Measurements from ENCODE around the gene ASPSCR1. TPM values are rescaled to one million over a fixed set of nuclear protein-coding genes. Genes with fewer than 3 reads are reported as not detected.

The ASPSCR1 gene
- total RNA-seq, 4 donors from 2014 or later = 17.9 to 25.6 (median 21.6) TPM

- WGBS = 31% methylated on average over 11 of the region's 22 CpGs
- no peak overlapping the region for H3K27ac ChIP-seq
- H3K36me3 ChIP-seq = peaks cover 23% of the 10 kb centered on the region
- no peak for TF ChIP-seq EP300 (IDR thresholded peaks at IDR 0.05)
- no peak for TF ChIP-seq POLR2A (IDR thresholded peaks at IDR 0.05)
- no peak for TF ChIP-seq POLR2AphosphoS5 (IDR thresholded peaks at IDR 0.05)
- no peak for TF ChIP-seq CTCF (IDR thresholded peaks at IDR 0.05)
- DNase-seq (ENCODE audit: low spot score in 2 of 2) = no peak
- no peak overlapping the region for H3K4me3 ChIP-seq
- peaks cover 26% of the 10 kb centered on the region for H3K4me1 ChIP-seq
- no peaks in the 10 kb centered on the region for H3K9me3 ChIP-seq
- H3K27me3 ChIP-seq = no peaks in the 10 kb centered on the region
Observed at GRCh38 chr17:82013341-82013740, 35.9 kb downstream of the ASPSCR1 start.

- 78% methylated on average over 14 of the region's 16 CpGs for WGBS
- H3K36me3 ChIP-seq = peaks cover 22% of the 10 kb centered on the region
- no peak overlapping the region for H3K27ac ChIP-seq
- no peaks in the 10 kb centered on the region for H3K9me3 ChIP-seq
- no peak overlapping the region for H3K4me3 ChIP-seq
- peaks cover 26% of the 10 kb centered on the region for H3K4me1 ChIP-seq
- TF ChIP-seq CTCF (IDR thresholded peaks at IDR 0.05) (no peak), POLR2A (IDR thresholded peaks at IDR 0.05) (no peak), EP300 (IDR thresholded peaks at IDR 0.05) (no peak), POLR2AphosphoS5 (IDR thresholded peaks at IDR 0.05) (no peak)
- H3K27me3 ChIP-seq = no peaks in the 10 kb centered on the region
- no peak for DNase-seq (ENCODE audit: low spot score in 2 of 2)
Observed at GRCh38 chr17:82013772-82014321, 36.4 kb downstream of the ASPSCR1 start.

GRCh38 chr17:82014432-82014831 lies 37.0 kb downstream of the ASPSCR1 start:
- 17% methylated on average over 16 of the region's 23 CpGs for WGBS
- peak in 1 of 2 donors; percentile 23 for TF ChIP-seq CTCF (IDR thresholded peaks at IDR 0.05)
- TF ChIP-seq EP300 (IDR thresholded peaks at IDR 0.05) = no peak
- TF ChIP-seq POLR2AphosphoS5 (IDR thresholded peaks at IDR 0.05) = no peak
- peaks cover 16% of the 10 kb centered on the region for H3K36me3 ChIP-seq

DNA sequence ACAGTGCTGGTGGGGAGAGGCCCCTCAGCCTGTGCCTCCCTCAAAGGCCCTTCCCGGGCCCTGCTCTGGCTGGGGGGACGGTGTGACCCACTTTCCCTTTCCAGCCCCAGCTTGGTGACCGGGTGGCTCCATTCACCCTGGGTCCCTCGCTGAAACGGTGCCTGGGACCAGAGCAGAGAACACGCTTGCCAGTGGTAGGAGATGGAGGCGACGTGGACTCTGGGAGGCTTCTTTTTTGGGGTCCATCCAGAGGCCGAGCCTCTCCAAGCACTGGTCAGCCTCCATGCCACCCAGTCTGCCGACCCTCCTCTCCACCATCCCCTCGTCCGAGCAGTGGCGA lies 37.5 kb downstream of the ASPSCR1 start:
- Histone ChIP-seq H3K4me3 (no peak overlapping the region), H3K27me3 (no peaks in the 10 kb centered on the region), H3K27ac (no peak overlapping the region), H3K9me3 (no peaks in the 10 kb centered on the region), H3K36me3 (peaks cover 15% of the 10 kb centered on the region), H3K4me1 (peaks cover 26% of the 10 kb centered on the region)
- no peak for DNase-seq (ENCODE audit: low spot score in 2 of 2)
- TF ChIP-seq POLR2A (IDR thresholded peaks at IDR 0.05) (no peak), CTCF (IDR thresholded peaks at IDR 0.05) (no peak), POLR2AphosphoS5 (IDR thresholded peaks at IDR 0.05) (no peak), EP300 (IDR thresholded peaks at IDR 0.05) (no peak)
- 70% methylated on average over 3 of the region's 13 CpGs for WGBS

More at GRCh38 chr17:82014432-82014831, 37.0 kb downstream of the ASPSCR1 start:
- no peak for DNase-seq (ENCODE audit: low spot score in 2 of 2)
- H3K27ac ChIP-seq = no peak overlapping the region
- no peak overlapping the region for H3K4me3 ChIP-seq
- no peaks in the 10 kb centered on the region for H3K9me3 ChIP-seq
- H3K27me3 ChIP-seq = no peaks in the 10 kb centered on the region
- peaks cover 26% of the 10 kb centered on the region for H3K4me1 ChIP-seq

- Histone ChIP-seq H3K4me1 (peaks cover 26% of the 10 kb centered on the region), H3K27me3 (no peaks in the 10 kb centered on the region), H3K27ac (no peak overlapping the region), H3K36me3 (peaks cover 15% of the 10 kb centered on the region), H3K9me3 (no peaks in the 10 kb centered on the region), H3K4me3 (no peak overlapping the region)
- TF ChIP-seq POLR2AphosphoS5 (IDR thresholded peaks at IDR 0.05) (no peak), EP300 (IDR thresholded peaks at IDR 0.05) (no peak), CTCF (IDR thresholded peaks at IDR 0.05) (no peak), POLR2A (IDR thresholded peaks at IDR 0.05) (no peak)
- WGBS = 71% methylated on average over 23 of the region's 24 CpGs
- DNase-seq (ENCODE audit: low spot score in 2 of 2) = no peak
Observed at GRCh38 chr17:82015311-82015971, 38.0 kb downstream of the ASPSCR1 start.
